Left lung (tissue), 10 donors: ENCODE data around the gene FAM89B. TPM values are rescaled to one million over a fixed set of nuclear protein-coding genes. Genes with fewer than 3 reads are reported as not detected.

ENCODE experiments used
- ATAC-seq: fragments of 200-7000 bp; cut with Tn5 transposase; one replicate; pipeline ENCODE4 v1.9.1; 2020; ENCODE audit warnings: moderate library complexity
- DNase-seq, 4 donors: peaks; one replicate each; pipeline ENCODE4 v3.0.0-alpha.2; 2013 to 2020
- H3K27ac ChIP-seq, 2 donors: fragments of 200-600 bp; sonication (generic) in 1 of 2; one replicate each; pipeline versions ENCODE4 v1.5.0 to v1.8.0; 2020 to 2021
- H3K27me3 ChIP-seq, 2 donors: fragments of 200-600 bp; sonication (generic) in 1 of 2; one replicate each; pipeline versions ENCODE4 v1.5.0 to v1.8.0; 2020 to 2021
- H3K36me3 ChIP-seq, 2 donors: fragments of 200-600 bp; sonication (generic) in 1 of 2; one replicate each; pipeline versions ENCODE4 v1.5.0 to v1.8.0; 2020 to 2021
- H3K4me1 ChIP-seq, 2 donors: fragments of 200-600 bp; one replicate each; pipeline ENCODE4 v1.8.0; 2021
- H3K4me3 ChIP-seq, 2 donors: fragments of 200-600 bp; sonication (generic) in 1 of 2; one replicate each; pipeline versions ENCODE4 v1.5.0 to v1.8.0; 2020 to 2021; ENCODE audit warnings: mild to moderate bottlenecking in 1 of 2
- H3K9me3 ChIP-seq, 2 donors: fragments of 200-600 bp; sonication (generic) in 1 of 2; one replicate each; pipeline versions ENCODE4 v1.5.0 to v1.8.0; 2020 to 2021
- CTCF ChIP-seq, 2 donors: fragments of 200-600 bp; sonication (generic) in 1 of 2; IDR thresholded peaks; one replicate each; pipeline versions ENCODE4 v1.5.0 to v1.8.0; 2021; ENCODE audit warnings: antibody characterized with exemption in 2 of 2
- intact Hi-C, 2 donors: fragments of 100-400 bp; cut with DNase I; formaldehyde crosslinking; loops; one replicate each; pipeline versions ENCODE4 v1.11.2 to v1.14.2; 2022
- polyA plus RNA-seq, 6 donors: library from polyadenylated mRNA; unstranded; fragments of 120-200 nt; gene quantifications; one replicate each; pipeline ENCODE4 v1.2.1, GENCODE V29; 2013; ENCODE audit not compliant: insufficient read length in 6 of 6
- total RNA-seq, 2 donors: library from RNA; stranded (reverse); fragmentation: NEBNext Ultra II Directional; extraction: Animal tissue kit (Norgen Biotek cat#: 25700); gene quantifications; one replicate each; pipeline ENCODE4 v1.2.1, GENCODE V29; 2021
- donor health status: DM: no; HTN: yes; CAD: no.
- donor health status: DM: no; HTN: no; CAD: no.

The FAM89B gene
- total and polyA plus RNA-seq, 8 donors, result 20.7 to 57.5 (median 34.9) TPM

GRCh38 chr11:65607614-65608426, 35.5 kb downstream of the FAM89B start:
- ATAC-seq (no peak), DNase-seq (no peak)
- H3K4me1 ChIP-seq, result peaks cover 37 to 62% of the 10 kb centered on the region in 2 donors
- peak overlapping the region in 1 of 2 donors; percentile 17 for H3K4me3 ChIP-seq
- H3K9me3 ChIP-seq, result no peaks in the 10 kb centered on the region
- intact Hi-C loops, result no loop called here
- H3K27ac ChIP-seq, result peak overlapping the region in 1 of 2 donors; percentile 53
- H3K36me3 ChIP-seq, result peaks cover 0 to 76% of the 10 kb centered on the region in 2 donors
- no peaks in the 10 kb centered on the region for H3K27me3 ChIP-seq
- no peak for TF ChIP-seq CTCF (IDR thresholded peaks at IDR 0.05)

- no peak for TF ChIP-seq CTCF (IDR thresholded peaks at IDR 0.05)
- intact Hi-C loops, result no loop called here
- peak overlapping the region in 1 of 2 donors; percentile 72 for H3K4me3 ChIP-seq
- ATAC-seq (no peak), DNase-seq (no peak)
- H3K36me3 ChIP-seq, result peaks cover 0 to 62% of the 10 kb centered on the region in 2 donors
- no peaks in the 10 kb centered on the region for H3K9me3 ChIP-seq
- no peaks in the 10 kb centered on the region for H3K27me3 ChIP-seq
- peaks cover 43 to 68% of the 10 kb centered on the region in 2 donors for H3K4me1 ChIP-seq
- peak overlapping the region in 1 of 2 donors; percentile 40 for H3K27ac ChIP-seq
Measured at GRCh38 chr11:65609229-65609628, 36.9 kb downstream of the FAM89B start.

GRCh38 chr11:65609665-65610064, 37.3 kb downstream of the FAM89B start:
- Histone ChIP-seq H3K9me3 (no peaks in the 10 kb centered on the region), H3K27ac (peak overlapping the region in 1 of 2 donors; percentile 84), H3K36me3 (peaks cover 0 to 57% of the 10 kb centered on the region in 2 donors), H3K4me1 (peaks cover 43 to 68% of the 10 kb centered on the region in 2 donors), H3K4me3 (peak overlapping the region in 1 of 2 donors; percentile 72), H3K27me3 (no peaks in the 10 kb centered on the region)
- TF ChIP-seq CTCF (IDR thresholded peaks at IDR 0.05), result no peak
- intact Hi-C loops, result no loop called here
- DNase-seq, result no peak
- ATAC-seq, result no peak

- peaks cover 0 to 50% of the 10 kb centered on the region in 2 donors for H3K36me3 ChIP-seq
- H3K4me3 ChIP-seq, result peak overlapping the region in 1 of 2 donors; percentile 72
- ATAC-seq (no peak), DNase-seq (no peak)
- H3K27ac ChIP-seq, result peak overlapping the region; percentile 84 to 89
- no peaks in the 10 kb centered on the region for H3K9me3 ChIP-seq
- no peaks in the 10 kb centered on the region for H3K27me3 ChIP-seq
- TF ChIP-seq CTCF (IDR thresholded peaks at IDR 0.05), result no peak
- H3K4me1 ChIP-seq, result peaks cover 43 to 68% of the 10 kb centered on the region in 2 donors
- intact Hi-C loops, result no loop called here
Measured at GRCh38 chr11:65610404-65610803, 38.1 kb downstream of the FAM89B start.

- ATAC-seq (no peak), DNase-seq (peak in 3 of 4 donors; percentile 37 to 93 (median 85))
- Histone ChIP-seq H3K9me3 (no peaks in the 10 kb centered on the region), H3K36me3 (peaks cover 0 to 42% of the 10 kb centered on the region in 2 donors), H3K27me3 (no peaks in the 10 kb centered on the region), H3K4me1 (peaks cover 43 to 69% of the 10 kb centered on the region in 2 donors), H3K27ac (peak overlapping the region; percentile 84 to 89), H3K4me3 (peak overlapping the region; percentile 2 to 72)
- TF ChIP-seq CTCF (IDR thresholded peaks at IDR 0.05), result no peak
- intact Hi-C loops, result no loop called here
Measured at GRCh38 chr11:65611028-65611757, 38.9 kb downstream of the FAM89B start.
